H1 (cell line): Measurements from ENCODE around the gene ENDOV. TPM values are rescaled to one million over a fixed set of nuclear protein-coding genes. Genes with fewer than 3 reads are reported as not detected.

Experiments
- BCL11A ChIP-seq, 2 experiments: IDR thresholded peaks; one replicate each; pipeline ENCODE4 v1.6.1; 2011; ENCODE audit warnings: low read depth in 2 of 2, low read length in 2 of 2, mild to moderate bottlenecking in 2 of 2
- HDAC6 ChIP-seq: IDR thresholded peaks from one replicate; pipeline ENCODE4 v1.7.1; 2012; ENCODE audit warnings: low read depth, mild to moderate bottlenecking, inconsistent platforms, low read length, moderate library complexity
- NRF1 ChIP-seq: IDR thresholded peaks from 2 replicates; pipeline ENCODE4 v1.6.1; 2011; ENCODE audit warnings: mild to moderate bottlenecking, low read depth, low read length, improper control_type of control experiment
- POU5F1 ChIP-seq: IDR thresholded peaks from 2 replicates; pipeline ENCODE4 v1.6.1; 2011; ENCODE audit warnings: low read depth, mild to moderate bottlenecking, low read length, moderate library complexity
- RBBP5 ChIP-seq: IDR thresholded peaks from 2 replicates; pipeline ENCODE4 v1.7.1; 2012; ENCODE audit warnings: low read depth, mild to moderate bottlenecking, inconsistent platforms, low read length, moderate library complexity, borderline replicate concordance
- RFX5 ChIP-seq: IDR thresholded peaks from 2 replicates; pipeline ENCODE4 v1.6.1; 2011; ENCODE audit warnings: low read depth, low read length, improper control_type of control experiment, borderline replicate concordance
- SRF ChIP-seq: IDR thresholded peaks from 2 replicates; pipeline ENCODE4 v1.6.1; 2011; ENCODE audit warnings: mild to moderate bottlenecking, low read depth, low read length, moderate library complexity
- polyA plus RNA-seq, 7 experiments: library from polyadenylated mRNA; depleted of rRNA in 3 of 7; stranded (reverse) in 5 of 7; unstranded in 2 of 7; fragments of >200 nt in 5 of 7; fragments of 200-250 nt in 2 of 7; gene quantifications; 1 replicate in 5 of 7; 2 replicates in 1 of 7; 4 replicates in 1 of 7; pipeline versions ENCODE4 v1.2.1 to v1.2.3, GENCODE V29; 2011 to 2013; ENCODE audit warnings: missing spikeins in 2 of 7, mixed read lengths in 2 of 7
- total RNA-seq: library from RNA; stranded (reverse); fragmentation: NEBNext Ultra II Directional; extraction: Animal tissue kit (Norgen Biotek cat#: 25700); gene quantifications from 2 replicates; pipeline ENCODE4 v1.2.1, GENCODE V29; 2021
- TF ChIP-seq, protein P1 (sequence below): IDR thresholded peaks from 2 replicates; pipeline ENCODE4 v1.6.1; 2012; ENCODE audit warnings: low read length, inconsistent platforms
- TF ChIP-seq, protein P2 (sequence below): IDR thresholded peaks from 2 replicates; pipeline ENCODE4 v1.6.1; 2012; ENCODE audit warnings: inconsistent platforms
- TF ChIP-seq, protein P3 (sequence below): fragments of 300-600 bp; sonication (generic); IDR thresholded peaks from 2 replicates; pipeline ENCODE4 v1.7.1; 2012; ENCODE audit warnings: low read length, moderate library complexity, mild to moderate bottlenecking, inconsistent platforms; ENCODE audit not compliant: insufficient replicate concordance

Gene ENDOV
- total and polyA plus RNA-seq, 2 of the 8 experiments (the other 6 are each of a cell fraction or from before 2014, with no cell fraction given), result 10.6 to 13.3 TPM

DNA sequence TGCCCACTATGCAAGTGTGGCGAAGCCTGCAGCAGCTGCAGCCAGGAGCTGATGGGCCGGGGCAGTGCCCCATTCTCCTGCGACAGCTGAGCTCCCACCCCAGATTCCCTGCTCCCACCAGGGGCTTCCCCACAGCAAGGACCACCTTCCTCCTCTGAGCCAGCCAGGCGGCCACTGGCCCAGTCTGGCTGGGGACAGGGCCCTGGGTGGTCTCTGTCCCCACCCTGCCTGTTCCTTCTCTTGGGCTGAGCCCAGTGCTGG lies 67.0 kb downstream of the ENDOV start (continued):
- TF ChIP-seq HDAC6, result no peak
- TF ChIP-seq, protein P1, sequence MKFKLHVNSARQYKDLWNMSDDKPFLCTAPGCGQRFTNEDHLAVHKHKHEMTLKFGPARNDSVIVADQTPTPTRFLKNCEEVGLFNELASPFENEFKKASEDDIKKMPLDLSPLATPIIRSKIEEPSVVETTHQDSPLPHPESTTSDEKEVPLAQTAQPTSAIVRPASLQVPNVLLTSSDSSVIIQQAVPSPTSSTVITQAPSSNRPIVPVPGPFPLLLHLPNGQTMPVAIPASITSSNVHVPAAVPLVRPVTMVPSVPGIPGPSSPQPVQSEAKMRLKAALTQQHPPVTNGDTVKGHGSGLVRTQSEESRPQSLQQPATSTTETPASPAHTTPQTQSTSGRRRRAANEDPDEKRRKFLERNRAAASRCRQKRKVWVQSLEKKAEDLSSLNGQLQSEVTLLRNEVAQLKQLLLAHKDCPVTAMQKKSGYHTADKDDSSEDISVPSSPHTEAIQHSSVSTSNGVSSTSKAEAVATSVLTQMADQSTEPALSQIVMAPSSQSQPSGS, result no peak
- no peak for TF ChIP-seq RBBP5
- no peak for TF ChIP-seq RFX5
- TF ChIP-seq, protein P2, sequence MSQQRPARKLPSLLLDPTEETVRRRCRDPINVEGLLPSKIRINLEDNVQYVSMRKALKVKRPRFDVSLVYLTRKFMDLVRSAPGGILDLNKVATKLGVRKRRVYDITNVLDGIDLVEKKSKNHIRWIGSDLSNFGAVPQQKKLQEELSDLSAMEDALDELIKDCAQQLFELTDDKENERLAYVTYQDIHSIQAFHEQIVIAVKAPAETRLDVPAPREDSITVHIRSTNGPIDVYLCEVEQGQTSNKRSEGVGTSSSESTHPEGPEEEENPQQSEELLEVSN, result no peak
- TF ChIP-seq BCL11A (IDR thresholded peaks at IDR 0.05; ENCODE audit: low read depth in 2 of 2, low read length in 2 of 2), result no peak
- TF ChIP-seq POU5F1, result no peak
- TF ChIP-seq, protein P3, sequence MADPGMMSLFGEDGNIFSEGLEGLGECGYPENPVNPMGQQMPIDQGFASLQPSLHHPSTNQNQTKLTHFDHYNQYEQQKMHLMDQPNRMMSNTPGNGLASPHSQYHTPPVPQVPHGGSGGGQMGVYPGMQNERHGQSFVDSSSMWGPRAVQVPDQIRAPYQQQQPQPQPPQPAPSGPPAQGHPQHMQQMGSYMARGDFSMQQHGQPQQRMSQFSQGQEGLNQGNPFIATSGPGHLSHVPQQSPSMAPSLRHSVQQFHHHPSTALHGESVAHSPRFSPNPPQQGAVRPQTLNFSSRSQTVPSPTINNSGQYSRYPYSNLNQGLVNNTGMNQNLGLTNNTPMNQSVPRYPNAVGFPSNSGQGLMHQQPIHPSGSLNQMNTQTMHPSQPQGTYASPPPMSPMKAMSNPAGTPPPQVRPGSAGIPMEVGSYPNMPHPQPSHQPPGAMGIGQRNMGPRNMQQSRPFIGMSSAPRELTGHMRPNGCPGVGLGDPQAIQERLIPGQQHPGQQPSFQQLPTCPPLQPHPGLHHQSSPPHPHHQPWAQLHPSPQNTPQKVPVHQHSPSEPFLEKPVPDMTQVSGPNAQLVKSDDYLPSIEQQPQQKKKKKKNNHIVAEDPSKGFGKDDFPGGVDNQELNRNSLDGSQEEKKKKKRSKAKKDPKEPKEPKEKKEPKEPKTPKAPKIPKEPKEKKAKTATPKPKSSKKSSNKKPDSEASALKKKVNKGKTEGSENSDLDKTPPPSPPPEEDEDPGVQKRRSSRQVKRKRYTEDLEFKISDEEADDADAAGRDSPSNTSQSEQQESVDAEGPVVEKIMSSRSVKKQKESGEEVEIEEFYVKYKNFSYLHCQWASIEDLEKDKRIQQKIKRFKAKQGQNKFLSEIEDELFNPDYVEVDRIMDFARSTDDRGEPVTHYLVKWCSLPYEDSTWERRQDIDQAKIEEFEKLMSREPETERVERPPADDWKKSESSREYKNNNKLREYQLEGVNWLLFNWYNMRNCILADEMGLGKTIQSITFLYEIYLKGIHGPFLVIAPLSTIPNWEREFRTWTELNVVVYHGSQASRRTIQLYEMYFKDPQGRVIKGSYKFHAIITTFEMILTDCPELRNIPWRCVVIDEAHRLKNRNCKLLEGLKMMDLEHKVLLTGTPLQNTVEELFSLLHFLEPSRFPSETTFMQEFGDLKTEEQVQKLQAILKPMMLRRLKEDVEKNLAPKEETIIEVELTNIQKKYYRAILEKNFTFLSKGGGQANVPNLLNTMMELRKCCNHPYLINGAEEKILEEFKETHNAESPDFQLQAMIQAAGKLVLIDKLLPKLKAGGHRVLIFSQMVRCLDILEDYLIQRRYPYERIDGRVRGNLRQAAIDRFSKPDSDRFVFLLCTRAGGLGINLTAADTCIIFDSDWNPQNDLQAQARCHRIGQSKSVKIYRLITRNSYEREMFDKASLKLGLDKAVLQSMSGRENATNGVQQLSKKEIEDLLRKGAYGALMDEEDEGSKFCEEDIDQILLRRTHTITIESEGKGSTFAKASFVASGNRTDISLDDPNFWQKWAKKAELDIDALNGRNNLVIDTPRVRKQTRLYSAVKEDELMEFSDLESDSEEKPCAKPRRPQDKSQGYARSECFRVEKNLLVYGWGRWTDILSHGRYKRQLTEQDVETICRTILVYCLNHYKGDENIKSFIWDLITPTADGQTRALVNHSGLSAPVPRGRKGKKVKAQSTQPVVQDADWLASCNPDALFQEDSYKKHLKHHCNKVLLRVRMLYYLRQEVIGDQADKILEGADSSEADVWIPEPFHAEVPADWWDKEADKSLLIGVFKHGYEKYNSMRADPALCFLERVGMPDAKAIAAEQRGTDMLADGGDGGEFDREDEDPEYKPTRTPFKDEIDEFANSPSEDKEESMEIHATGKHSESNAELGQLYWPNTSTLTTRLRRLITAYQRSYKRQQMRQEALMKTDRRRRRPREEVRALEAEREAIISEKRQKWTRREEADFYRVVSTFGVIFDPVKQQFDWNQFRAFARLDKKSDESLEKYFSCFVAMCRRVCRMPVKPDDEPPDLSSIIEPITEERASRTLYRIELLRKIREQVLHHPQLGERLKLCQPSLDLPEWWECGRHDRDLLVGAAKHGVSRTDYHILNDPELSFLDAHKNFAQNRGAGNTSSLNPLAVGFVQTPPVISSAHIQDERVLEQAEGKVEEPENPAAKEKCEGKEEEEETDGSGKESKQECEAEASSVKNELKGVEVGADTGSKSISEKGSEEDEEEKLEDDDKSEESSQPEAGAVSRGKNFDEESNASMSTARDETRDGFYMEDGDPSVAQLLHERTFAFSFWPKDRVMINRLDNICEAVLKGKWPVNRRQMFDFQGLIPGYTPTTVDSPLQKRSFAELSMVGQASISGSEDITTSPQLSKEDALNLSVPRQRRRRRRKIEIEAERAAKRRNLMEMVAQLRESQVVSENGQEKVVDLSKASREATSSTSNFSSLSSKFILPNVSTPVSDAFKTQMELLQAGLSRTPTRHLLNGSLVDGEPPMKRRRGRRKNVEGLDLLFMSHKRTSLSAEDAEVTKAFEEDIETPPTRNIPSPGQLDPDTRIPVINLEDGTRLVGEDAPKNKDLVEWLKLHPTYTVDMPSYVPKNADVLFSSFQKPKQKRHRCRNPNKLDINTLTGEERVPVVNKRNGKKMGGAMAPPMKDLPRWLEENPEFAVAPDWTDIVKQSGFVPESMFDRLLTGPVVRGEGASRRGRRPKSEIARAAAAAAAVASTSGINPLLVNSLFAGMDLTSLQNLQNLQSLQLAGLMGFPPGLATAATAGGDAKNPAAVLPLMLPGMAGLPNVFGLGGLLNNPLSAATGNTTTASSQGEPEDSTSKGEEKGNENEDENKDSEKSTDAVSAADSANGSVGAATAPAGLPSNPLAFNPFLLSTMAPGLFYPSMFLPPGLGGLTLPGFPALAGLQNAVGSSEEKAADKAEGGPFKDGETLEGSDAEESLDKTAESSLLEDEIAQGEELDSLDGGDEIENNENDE, result no peak
- TF ChIP-seq NRF1, result no peak
- TF ChIP-seq SRF, result no peak
